ENCODE data around the gene PNPLA3.

DNA sequence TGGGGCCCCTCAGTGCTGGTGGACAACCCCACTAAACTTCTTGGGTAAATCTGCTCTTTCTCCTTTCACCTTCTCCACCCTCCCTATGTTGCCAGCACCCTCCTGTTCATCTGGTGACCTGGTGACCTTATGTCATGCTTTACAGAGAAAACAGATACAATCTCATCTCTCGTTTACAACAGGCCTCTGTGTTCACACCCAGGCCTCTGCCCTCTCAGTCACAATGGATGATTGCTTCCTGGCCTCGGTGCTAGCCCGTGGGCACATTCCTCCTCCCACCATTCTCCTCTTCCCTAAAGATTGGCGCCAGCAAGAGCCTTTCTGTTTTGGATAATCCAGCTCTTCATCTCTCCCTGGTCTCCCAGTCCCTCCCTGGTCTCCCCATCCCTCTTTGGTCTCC is 12.3 kb upstream of the PNPLA3 start:
- TF ChIP-seq, protein P1, sequence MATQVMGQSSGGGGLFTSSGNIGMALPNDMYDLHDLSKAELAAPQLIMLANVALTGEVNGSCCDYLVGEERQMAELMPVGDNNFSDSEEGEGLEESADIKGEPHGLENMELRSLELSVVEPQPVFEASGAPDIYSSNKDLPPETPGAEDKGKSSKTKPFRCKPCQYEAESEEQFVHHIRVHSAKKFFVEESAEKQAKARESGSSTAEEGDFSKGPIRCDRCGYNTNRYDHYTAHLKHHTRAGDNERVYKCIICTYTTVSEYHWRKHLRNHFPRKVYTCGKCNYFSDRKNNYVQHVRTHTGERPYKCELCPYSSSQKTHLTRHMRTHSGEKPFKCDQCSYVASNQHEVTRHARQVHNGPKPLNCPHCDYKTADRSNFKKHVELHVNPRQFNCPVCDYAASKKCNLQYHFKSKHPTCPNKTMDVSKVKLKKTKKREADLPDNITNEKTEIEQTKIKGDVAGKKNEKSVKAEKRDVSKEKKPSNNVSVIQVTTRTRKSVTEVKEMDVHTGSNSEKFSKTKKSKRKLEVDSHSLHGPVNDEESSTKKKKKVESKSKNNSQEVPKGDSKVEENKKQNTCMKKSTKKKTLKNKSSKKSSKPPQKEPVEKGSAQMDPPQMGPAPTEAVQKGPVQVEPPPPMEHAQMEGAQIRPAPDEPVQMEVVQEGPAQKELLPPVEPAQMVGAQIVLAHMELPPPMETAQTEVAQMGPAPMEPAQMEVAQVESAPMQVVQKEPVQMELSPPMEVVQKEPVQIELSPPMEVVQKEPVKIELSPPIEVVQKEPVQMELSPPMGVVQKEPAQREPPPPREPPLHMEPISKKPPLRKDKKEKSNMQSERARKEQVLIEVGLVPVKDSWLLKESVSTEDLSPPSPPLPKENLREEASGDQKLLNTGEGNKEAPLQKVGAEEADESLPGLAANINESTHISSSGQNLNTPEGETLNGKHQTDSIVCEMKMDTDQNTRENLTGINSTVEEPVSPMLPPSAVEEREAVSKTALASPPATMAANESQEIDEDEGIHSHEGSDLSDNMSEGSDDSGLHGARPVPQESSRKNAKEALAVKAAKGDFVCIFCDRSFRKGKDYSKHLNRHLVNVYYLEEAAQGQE (IDR thresholded peaks at IDR 0.05; ENCODE audit: insufficient read depth in 1 of 2, low read depth in 2 of 2, low read length in 2 of 2): no peak
- TF ChIP-seq POLR2AphosphoS5 (IDR thresholded peaks at IDR 0.05; ENCODE audit: low read depth, low read length) (no peak), SIN3A (IDR thresholded peaks at IDR 0.05; ENCODE audit: borderline replicate concordance, insufficient read depth, low read length) (no peak)

Data from PFSK-1 (cell line).